Renal cortical epithelial cell (primary cell): ENCODE results near the gene PTBP3. TPM values are rescaled to one million over a fixed set of nuclear protein-coding genes. Genes with fewer than 3 reads are reported as not detected.
"Not testable (repeated sequence)": the region's sequence is repeated elsewhere in the genome, so short reads cannot be mapped to it uniquely, and the experiment has no call there.

Experiments
- DNase-seq: peaks from one replicate; pipeline ENCODE4 v3.0.0-alpha.2; 2011; ENCODE audit warnings: low read depth
- total RNA-seq: library from RNA; depleted of rRNA; stranded (reverse); fragments of >200 nt; gene quantifications from 2 replicates; pipeline ENCODE4 v1.2.3, GENCODE V29; 2014

Gene PTBP3, protein sequence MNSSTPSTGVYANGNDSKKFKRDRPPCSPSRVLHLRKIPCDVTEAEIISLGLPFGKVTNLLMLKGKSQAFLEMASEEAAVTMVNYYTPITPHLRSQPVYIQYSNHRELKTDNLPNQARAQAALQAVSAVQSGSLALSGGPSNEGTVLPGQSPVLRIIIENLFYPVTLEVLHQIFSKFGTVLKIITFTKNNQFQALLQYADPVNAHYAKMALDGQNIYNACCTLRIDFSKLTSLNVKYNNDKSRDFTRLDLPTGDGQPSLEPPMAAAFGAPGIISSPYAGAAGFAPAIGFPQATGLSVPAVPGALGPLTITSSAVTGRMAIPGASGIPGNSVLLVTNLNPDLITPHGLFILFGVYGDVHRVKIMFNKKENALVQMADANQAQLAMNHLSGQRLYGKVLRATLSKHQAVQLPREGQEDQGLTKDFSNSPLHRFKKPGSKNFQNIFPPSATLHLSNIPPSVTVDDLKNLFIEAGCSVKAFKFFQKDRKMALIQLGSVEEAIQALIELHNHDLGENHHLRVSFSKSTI
- total RNA-seq, result 111 and 133 TPM in 2 replicates

DNA sequence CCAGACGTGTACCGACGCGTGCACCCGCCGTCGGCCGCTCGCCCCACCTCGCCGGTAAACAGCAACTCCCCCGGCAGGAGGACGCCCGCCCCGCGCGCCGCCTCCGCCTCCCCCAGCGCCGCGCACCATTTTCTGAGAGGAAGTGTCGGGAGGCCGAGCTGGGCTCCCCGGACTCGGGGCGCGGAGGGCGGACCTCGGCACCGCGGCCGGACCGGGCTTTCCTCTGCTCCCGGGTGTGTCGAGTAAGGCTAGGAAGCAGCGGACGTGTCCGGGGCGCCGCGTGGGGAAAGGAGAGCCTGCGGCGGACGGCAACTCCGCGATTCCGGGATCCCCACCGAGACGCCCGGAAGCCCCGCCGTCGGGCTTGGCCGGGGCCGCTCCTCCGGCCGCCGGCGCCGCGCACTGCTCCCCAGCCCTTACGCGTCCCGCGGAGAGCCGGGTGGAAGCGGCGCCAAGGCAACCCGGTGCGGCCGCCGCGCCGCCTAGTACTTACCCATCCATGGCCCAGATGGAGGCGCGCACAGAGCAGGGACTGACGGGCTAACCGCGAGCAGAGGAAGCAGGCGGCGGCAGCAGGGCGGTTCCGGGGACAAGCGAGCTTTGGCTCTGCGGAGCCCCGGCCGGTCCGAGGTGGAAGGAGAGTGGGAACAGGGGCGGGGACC lies at the start of gene PTBP3:
PTBP3 (minus strand) TSS at position 643 of the 662 bp plus-strand sequence. CDS start 35,754 bp downstream, outside the sequence.
- DNase-seq, result peak; percentile 41

DNA sequence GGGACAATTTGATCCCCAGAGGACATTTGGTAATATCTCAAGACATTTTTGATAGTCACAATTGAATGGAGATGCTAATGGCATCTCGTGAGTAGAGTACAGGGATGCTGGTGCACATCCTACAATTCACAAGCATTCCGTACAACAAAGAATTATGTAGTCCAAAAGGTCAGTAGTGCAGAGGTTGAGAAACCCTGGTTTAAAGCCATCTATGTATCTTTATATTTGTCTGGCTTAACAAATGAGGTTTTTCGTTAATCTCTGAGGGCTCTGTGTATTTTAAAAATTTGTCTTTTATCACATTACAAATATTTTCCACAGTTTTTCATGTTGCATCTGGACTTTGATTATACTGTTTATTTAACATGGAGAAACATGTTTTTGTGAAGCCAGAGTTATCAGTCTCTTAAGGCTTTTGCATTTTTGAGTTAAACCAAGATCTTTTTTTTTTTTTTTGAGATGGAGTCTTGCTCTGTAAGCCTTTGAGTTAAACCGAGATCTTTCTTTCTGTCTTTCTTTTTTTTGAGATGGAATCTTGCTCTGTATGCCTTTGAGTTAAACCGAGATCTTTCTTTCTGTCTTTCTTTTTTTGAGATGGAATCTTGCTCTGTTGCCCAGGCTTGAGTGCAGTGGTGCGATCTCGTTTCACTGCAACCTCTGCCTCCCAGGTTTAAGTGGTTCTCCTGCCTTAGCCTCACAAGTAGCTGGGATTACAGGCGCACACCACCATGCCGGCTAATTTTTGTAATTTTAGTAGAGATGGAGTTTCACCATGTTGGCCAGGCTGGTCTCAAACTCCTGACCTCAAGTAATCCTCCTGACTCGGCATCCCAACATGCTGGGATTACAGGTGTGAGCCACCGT lies 49.3 kb upstream of the PTBP3 start:
- DNase-seq, result no peak

DNA sequence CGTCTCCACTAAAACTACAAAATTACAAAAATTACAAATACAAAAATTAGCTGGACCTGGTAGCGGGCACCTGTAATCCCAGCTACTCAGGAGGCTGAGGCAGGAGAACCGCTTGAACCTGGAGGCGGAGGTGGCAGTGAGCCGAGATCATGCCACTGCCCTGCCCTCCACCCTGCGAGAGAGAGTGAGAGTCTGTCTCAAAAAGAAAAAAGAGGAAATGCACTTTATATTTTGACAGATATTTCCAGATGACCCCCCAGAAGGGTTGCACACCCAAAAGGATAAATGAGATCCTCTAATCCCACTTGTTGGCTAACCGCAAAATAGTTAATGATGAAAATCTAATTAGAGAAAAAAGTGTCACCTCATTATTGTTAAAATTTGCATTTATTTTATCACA lies 48.6 kb upstream of the PTBP3 start:
- no peak for DNase-seq

DNA sequence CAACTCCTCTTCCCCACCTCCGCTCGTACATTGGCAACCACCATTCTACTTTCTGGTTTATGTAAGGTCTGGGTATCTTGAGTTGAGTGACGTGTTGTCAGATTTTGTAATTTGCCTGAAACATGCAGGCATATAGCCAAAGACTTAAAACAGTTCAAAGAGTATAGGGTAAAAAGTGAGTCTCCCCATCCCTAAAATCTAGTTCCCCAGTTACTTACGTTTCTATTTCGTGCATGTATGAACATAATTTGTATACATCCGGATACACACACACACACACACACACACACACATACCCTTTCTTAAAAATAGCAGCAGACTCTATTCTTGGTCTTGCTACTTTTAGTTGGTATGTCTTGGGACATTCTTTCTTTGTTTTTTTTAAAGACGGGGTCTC lies 47.4 kb upstream of the PTBP3 start:
- peak; percentile 23 for DNase-seq

DNA sequence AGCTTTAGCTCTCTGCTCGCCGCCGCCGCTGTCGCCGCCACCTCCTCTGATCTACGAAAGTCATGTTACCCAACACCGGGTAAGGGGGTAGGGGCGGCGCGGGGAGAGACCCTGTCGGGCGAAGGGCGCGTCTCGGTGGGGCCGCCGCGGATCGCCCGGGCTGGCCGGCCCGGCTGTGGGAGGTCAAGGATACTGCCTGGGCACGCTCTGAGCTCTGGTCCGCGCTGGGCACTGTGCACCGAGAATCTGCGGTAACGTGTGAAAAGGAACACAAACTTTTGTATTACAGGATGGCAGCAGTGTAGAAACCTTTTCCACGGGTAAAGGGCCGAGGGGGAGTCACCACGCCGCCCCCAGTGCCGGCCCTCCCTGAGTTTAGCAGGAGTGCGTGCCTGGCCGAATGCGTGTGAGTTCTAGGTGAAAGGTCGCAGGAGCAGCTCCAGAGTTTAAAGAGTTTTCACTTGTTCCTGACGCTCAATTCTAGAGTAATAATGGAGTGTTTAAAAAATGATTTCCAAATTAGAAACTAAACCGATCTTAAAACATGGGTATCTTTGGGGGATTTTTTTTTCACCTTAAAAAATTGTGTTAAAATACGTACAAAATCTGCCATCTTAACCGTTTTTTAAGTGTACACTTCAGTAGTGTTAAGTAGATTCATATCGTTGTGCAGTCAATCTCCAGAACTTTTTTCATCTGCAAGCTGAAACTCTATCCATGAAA lies 46.8 kb upstream of the PTBP3 start, which contains the start of gene HSDL2:
HSDL2 (plus strand) TSS at position 7 of the 723 bp plus-strand sequence; CDS start at position 63, 56 bp downstream.
- no peak for DNase-seq

DNA sequence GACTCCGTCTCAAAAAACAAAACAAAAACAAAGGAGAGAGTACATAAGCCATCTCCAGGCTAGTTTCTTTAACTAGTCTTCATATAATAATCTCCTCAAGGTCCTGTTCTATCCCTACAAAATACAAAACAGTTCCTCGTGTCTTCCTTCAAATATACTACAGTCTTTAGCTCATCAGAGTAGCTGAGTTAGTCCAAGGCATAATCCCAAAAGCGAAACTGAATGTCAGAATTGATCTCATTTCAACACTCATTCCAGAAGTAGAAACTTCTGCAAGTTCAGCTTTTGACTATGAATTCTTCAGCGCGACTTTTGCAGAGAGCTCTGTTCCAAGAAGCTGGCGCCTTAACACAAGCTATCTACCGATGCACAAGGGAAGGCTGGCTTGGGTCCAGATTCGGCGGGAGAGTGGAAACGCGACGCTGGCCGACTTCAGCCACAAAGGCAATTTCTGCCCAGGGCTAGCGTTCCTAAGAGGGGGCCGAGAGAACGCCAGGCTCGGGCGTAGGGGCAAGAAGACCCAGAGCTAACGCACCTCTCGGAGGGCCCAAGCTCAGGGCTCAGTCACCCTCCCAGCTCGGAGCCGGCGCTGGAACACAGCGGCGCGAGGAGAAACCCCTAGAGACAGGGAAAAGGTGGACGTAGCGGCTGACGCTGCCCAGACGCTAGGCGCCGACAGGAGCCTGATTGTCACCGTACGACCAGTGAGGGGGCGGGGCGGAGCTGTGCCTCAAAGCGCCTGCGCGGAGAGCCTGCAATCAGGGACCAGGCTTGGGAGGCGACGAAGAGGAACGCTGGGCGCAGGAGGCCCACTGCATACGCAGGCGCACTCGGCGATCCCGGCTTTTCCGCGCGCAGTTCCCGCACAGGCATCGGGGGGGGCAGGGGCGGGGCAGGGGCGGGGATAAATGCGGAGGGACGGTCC lies 46.0 kb upstream of the PTBP3 start:
- peak; percentile 93 for DNase-seq

DNA sequence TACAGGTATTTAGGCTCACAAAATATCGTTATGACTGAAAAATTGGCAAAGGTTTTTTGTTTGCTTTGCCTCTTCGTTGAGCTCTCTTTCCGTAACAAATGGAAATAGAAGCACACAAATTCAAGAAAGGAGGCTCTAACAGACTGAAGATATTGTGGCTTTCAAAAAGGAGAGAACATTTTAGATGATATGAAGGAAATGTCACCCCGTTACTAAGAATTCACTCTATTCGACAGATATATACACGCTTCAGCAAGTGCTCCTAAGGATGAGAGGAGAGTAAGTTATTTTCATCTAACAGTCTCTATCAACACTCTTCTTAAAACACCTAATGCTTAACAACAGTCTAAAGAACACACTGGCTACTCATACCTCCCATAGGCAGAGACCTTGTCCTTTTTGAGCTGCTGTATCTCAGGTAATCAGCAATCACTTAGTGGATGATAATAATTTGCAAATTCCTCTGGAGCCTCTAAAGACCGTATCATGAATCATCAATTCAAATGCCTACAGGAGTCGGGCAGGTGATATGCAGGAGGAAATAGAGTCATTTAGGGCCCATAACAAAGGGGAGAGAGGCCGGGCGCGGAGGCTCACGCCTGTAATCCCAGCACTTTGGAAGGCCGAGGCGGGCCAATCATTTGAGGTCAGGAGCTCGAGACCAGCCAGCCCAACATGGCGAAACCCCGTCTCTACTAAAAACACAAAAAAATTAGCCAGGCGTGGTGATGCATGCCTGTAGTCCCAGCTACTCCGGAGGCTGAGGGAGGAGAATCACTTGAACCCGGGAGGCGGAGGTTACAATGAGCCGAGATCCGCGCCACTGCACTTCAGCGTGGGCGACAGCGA lies 45.1 kb upstream of the PTBP3 start:
- peak; percentile 49 for DNase-seq

DNA sequence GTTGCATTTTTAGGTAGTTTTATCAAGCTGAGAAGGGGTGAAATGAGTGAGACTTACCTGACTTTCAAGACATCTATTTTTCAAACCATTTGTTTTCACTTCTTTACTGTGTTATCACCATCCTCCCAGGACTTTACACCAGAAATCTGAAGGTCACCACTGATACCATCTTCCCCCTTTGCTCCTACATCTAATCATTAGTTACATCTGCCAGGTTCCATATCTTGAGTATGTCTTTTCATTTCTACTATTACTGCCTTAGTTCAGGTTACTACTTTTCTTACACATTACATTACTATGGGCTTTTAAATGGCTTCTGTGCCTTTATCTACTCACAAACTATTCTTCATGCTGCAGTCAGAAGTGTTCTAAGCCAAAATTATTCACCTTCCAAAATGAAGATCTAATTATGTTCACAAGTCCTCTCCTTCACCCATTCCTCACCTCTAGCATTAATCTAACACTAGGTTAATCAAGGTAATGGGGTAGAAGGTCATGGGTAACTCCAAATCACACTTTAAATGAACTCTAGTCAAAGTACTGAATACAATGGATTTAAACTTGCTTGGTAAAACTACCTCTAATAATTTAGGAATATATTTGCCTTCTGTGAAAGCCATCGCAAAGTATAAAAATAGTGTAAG lies 44.4 kb upstream of the PTBP3 start:
- DNase-seq, result no peak

DNA sequence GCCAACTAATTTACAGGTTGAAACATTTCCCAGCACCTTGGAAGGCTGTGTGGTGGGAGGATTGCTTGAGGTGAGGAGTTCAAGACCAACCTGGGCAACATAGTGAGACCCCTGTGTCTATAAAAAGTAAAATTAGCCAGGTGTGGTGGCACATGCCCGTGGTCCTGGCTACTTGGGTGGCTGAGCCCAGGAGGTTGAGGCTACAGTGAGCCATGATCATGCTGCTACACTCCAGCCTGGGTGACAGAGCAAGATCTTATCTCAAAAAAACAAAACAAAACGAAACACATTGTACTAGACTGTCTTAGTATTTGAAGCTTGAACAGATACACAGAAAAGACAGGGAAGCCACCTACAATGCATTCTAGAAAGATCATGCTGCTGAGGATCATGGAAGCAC lies 43.7 kb upstream of the PTBP3 start:
- DNase-seq, result no peak

DNA sequence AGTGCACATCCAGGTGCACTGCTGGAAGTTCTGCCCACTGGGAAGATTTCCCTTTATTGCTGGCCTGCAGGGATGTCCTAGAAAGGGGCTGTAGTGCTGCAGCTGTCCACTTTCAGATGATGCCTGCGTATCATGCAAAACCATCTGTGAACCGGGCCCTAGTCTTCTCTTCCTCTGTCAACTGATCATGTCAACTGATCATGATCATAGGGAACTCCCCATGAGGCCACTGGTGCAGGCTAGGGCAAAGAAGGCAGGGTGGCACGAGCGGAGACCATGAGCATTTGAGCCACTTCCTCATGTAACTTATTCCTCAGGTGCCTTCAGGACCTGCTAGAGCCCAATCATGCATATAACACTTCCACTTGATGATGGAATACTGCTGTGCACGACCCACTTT lies 41.9 kb upstream of the PTBP3 start:
- DNase-seq, result no peak

DNA sequence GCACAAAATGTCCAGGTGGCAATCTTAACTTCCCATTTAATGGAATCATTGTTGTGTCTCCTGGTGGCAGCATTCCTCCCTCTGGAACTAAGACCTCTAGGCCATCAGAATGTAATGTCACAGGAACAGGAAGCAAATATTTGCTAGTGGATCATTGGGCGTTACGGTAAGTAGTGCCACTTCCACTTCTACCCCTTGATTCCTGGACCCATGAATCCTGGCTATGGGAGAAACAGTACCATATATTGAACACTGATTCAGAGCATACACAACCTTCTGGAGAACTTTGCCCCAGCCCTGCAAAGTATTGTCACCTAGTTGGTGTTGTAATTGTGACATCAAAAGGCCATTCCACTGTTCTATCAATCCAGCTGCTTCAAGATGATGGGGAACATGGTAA lies 40.8 kb upstream of the PTBP3 start:
- DNase-seq, result not testable (repeated sequence)

DNA sequence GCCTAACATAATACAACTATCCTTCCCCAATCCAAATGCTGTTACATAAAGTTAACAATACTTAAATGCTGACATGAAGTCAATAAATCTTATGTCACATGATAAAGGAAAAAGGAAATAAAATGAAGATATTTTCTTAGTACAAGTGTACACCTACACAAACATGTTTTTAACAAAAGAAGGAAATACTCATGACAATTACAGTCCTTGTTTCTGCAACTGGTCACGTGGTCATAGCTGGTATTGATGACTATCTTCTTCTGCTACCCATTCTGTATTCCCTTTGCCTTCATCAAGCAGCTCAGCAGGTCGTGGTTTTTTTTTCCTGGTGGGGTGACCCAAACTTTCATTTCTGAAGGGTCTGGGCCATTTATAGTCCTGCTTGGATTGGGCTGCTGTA lies 40.2 kb upstream of the PTBP3 start:
- DNase-seq, result not testable (repeated sequence)

DNA sequence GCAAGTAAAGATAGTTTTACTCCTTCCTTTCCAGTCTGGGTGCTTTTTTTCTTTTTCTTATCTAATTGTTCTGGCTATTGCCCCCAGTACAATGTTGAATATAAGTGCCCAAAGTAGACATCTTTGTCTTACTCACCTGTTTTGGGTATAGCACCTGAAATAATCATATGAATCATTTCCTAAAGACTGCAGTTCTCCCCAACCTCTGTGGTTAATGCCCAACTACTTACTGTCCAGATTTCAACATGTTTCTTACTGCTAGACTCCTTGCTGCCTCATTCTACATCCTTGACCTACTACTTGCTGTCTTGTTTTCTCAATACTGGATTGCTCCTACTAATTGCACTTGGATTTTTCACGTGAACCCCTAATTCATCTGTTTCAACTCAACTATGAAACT lies 37.6 kb upstream of the PTBP3 start:
- DNase-seq, result peak; percentile 32

DNA sequence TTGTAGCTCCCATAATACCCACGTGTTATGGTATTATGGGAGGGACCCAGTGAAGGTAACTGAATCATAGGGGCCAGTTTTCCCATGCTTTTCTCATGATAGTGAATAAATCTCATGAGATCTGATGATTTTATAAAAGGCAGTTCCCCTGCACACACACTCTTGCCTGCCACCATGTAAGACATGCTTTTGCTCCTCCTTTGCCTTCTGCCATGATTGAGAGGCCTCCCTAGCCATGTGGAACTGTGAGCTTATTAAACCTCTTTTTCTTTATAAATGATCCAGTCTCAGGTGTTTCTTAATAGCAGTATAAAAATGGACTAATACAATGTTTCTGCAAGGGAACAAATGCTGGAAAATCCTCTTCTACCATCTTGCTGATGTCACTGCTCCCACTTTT lies 36.4 kb upstream of the PTBP3 start:
- DNase-seq, result no peak

DNA sequence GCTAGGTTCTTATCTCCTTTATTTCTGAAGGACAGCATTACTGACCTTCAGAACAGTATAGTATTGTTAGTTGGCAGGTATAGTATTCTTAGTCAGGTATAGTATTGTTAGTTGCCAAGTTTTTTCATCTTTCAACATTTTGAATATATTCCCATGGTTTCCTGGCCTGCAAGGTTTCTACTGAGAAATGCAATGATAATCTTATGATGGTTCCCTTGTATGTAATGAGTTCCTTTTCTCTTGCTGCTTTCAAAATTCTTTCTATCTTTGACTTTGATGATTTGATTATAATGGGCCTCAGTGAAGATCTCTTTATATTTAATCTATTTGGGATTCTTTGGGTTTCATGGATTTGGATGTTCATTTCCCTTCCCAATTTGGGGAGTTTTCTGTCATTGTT lies 34.0 kb upstream of the PTBP3 start:
- no peak for DNase-seq

DNA sequence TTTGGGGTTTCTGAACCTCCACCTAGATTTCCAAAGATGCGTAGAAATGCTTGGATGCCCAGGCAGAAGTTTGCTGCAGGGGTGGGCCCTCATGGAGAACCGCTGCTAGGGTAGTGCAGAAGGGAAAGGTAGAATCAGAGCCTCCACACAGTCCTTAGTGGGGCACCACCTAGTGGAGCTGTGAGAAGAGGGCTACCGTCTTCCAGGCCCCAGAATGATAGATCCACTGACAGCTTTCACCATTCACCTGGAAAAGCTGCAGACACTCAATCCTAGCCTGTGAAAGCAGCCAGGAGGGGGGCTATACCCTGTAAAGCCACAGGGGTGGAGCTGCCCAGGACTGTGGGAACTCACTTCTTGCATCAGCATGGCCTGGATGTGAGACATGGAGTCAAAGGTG lies 33.2 kb upstream of the PTBP3 start:
- DNase-seq, result no peak

DNA sequence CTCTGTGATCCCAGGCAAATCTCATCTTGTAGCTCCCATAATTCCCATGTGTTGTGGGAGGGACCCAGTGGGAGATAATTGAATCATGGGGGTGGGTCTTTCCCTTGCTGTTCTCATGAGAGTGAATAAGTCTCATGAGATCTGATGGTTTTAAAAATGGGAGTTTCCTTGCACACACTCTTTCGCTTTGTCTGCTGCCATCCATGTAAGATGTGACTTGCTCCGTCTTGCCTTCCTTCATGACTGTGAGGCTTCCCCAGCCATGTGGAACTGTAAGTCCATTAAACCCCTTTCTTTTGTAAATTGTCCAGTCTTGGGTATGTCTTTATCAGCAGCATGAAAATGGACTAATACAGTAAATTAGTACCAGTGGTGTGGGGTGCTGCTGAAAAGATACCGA lies 31.8 kb upstream of the PTBP3 start:
- DNase-seq, result not testable (repeated sequence)

DNA sequence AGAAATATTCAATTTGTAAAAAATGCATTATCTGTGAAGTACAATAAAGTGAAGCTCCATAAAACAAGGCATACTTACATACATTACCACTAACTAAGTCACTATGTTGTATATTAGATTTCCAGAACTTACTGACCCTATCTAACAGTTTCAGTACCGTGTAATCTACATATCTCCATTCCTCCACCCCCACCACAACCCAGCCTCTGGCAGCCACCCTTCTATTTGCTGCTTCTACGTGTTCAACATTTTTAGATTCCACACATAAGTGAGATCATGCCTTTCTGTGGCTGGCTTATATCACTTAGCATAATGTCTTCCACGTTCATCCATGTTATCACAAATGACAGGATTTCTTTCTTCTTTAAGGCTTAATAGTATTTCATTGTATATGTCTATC lies 31.3 kb upstream of the PTBP3 start:
- no peak for DNase-seq

DNA sequence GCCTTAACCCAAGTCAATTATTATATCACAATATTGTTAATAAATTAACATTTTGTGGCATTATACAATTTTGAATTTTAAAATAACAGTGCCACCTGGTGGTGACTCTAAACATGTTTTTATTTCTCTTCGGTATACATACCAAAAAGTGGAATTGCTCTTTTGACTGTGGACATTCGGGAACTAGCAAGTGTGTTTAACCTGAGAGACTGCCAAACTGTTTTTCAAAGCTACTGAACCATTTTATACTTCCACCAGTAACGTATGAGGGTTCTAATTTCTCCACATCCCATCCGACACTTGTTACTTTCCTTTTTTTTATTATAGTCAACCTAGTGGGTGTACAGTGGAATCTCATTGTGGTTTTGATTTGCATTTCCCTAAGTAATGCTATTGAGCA lies 28.2 kb upstream of the PTBP3 start:
- peak; percentile 50 for DNase-seq
